ENCODE results near the gene CARHSP1.
"Not testable (repeated sequence)": the region's sequence is repeated elsewhere in the genome, so short reads cannot be mapped to it uniquely, and the experiment has no call there.

Gene CARHSP1

GRCh38 chr16:8868416-8869211 lies at the start of gene CARHSP1:
Gene CARHSP1 (minus strand): TSS chr16:8869006. CDS start chr16:8859328, 9,678 bp downstream.
- peak; percentile 90 for DNase-seq

- DNase-seq, result not testable (repeated sequence)
Measured at GRCh38 chr16:8917336-8917735, 48.5 kb upstream of the CARHSP1 start.

- no peak for DNase-seq
Measured at GRCh38 chr16:8916541-8917225, 47.9 kb upstream of the CARHSP1 start.

DNA sequence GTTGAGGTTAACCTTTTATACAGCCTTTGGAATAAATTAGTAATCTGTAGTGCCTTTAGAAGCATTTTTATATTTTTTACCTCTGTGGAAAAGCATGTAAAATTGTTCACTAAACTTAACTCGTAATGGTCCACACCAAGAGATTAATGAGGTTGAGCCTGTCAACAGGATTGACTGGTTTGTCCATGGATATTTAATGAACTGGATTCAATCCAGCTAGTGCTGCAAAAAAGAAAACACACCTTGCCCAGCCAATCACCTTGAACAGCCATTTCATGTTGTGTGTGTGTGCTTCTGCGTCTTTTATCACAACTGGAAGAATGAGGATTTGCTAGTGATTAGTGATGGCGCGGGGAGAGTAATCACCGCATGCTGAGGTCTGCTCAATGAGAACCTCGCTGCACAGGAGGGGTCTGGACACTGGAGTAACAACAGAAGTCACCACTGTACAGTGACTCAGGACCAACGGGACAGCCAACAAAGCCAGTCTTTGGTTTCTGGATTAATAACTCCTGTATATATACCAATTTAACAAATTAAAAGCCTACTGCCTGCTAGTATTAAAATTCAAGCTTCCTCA lies 47.0 kb upstream of the CARHSP1 start:
- no peak for DNase-seq

DNA sequence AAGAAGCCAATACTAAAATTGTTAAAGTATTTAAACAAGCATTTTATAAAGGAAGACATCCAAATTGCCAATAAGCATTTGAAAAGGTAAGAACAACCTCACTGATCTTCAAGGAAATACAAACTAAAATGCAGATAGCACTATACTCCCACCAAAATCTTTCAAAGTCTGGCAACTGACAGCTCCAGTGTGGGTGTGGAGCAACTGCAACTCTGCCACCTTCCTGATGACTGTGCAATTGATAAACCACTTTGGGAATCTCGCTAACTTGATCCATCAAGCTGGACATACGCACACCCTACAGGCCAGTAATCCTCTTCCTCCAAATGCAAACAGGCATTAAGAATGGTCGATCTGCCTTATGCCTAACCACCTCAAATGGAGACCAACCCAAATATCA lies 45.3 kb upstream of the CARHSP1 start:
- no peak for DNase-seq

DNA sequence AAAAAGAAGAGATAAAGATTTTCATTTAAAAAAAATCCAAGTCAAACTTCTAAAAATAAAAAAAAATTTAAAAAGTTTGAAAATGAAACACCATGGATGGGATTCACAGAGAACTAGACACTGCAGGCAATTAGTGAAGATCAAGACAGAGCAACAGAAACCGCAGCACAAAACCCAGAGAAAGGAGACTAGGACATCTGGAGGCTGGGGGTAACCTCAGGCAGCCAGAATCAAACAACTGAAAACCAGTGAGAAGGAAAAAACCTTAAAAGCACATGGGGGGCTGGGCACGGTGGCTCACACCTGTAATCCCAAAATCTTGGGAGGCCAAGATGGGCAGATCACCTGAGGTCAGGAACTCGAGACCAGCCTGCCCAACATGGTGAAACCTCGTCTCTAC lies 44.0 kb upstream of the CARHSP1 start:
- no peak for DNase-seq

- no peak for DNase-seq
Measured at GRCh38 chr16:8910811-8911210, 42.0 kb upstream of the CARHSP1 start.

- DNase-seq, result no peak
Measured at GRCh38 chr16:8908810-8909468, 40.1 kb upstream of the CARHSP1 start.

DNA sequence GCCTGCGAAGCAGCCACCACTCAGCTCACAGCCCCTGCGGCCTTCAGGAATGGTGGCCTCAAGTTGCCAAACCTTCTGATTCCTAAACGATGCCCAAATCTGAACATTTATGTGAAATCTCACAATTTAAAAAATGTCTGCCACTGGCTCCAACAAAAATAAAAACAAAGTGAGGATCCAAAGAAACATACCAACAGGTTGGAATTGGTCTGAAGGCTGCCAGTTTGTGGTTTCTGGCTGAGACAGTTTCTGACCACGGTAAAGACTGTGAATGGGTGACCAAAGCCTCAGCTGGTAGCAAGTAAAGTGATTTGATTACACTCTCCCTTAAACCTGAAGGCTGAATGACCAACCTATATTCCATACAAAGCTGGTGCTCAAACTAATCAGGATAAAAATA lies 38.3 kb upstream of the CARHSP1 start:
- DNase-seq, result no peak

- DNase-seq, result no peak
Measured at GRCh38 chr16:8905795-8906591, 37.2 kb upstream of the CARHSP1 start.

GRCh38 chr16:8905168-8905762 lies 36.5 kb upstream of the CARHSP1 start:
- DNase-seq, result no peak

GRCh38 chr16:8904018-8904430 lies 35.2 kb upstream of the CARHSP1 start:
- no peak for DNase-seq

DNA sequence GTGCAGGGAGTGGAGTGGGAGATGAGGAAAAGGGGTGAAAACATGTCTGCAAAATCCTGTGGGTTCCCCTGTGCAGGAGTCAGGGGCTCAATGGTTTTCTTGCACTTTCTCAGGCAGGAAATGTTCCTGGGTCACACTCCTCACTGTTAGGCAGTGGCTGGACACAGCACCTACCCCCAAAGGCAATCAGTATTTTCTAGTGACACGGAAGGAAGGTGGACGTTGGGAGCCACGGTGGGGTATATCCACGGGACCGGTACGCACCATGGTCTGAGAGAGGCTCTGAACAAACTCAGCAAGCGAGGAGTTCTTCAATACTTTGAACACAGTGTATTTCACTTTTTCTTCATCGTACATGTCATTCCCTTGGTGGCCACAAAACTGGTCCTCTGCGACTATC lies 34.2 kb upstream of the CARHSP1 start:
- no peak for DNase-seq

GRCh38 chr16:8901320-8901861 lies 32.6 kb upstream of the CARHSP1 start:
- no peak for DNase-seq

- DNase-seq, result no peak
Measured at GRCh38 chr16:8900343-8900742, 31.5 kb upstream of the CARHSP1 start.

DNA sequence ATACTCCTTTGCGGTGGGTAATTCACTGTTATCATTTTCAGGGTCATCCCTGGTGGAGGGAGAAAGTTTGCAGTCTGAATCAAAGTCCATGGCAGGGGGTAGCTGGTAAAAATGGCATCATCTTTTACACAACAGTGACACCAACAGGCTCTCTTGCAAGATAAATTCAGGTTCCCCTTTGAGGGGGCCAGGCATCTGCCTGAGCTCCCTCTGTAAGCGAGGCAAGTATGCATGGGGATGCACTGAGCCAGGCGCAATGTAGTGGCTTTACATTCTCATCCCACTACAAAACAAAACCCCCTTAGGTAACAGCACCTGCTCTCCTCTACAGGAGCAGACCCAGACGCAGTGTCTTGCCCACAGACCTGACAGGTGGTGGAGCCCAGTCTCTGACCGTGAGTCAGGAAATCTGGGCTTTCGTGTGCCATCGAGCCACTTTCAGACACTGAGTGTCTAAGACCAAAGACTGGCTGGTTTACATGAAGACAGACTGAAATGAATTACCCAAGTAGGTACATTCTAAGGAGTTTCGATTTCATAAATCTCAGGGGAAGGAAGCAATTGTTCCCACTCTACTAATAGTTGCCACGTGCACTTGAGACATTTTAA lies 31.0 kb upstream of the CARHSP1 start:
- DNase-seq, result no peak

DNA sequence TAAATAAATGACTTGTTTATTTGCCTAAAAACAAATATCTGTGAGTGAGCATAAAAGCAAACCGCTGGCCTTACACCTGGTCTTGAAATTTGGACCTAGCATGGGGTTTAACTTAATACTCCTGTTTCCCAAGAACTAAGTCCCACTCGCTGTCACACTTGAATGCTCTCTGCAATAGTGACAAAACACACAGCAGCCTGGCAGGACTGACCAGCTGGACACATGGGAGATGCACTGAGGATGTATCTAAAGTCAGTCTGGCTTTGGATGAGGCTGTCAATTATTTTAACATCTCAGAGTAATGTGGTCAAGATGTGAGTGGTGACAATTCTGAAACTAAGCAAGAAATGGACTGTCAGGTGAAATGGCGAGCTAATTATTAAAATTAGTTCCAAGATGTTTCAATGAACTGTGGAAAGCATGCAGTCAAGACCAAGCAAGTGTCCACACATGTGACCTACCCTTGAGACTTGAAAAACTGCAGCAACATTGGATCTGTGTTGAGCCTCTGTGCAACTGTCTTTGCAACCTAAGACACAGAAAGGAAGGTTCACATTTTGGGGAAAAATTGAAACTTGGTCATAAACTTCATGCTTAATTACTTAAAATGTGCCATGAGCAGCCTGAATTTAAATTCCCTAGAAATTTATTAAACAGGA lies 30.0 kb upstream of the CARHSP1 start:
- DNase-seq, result no peak

DNA sequence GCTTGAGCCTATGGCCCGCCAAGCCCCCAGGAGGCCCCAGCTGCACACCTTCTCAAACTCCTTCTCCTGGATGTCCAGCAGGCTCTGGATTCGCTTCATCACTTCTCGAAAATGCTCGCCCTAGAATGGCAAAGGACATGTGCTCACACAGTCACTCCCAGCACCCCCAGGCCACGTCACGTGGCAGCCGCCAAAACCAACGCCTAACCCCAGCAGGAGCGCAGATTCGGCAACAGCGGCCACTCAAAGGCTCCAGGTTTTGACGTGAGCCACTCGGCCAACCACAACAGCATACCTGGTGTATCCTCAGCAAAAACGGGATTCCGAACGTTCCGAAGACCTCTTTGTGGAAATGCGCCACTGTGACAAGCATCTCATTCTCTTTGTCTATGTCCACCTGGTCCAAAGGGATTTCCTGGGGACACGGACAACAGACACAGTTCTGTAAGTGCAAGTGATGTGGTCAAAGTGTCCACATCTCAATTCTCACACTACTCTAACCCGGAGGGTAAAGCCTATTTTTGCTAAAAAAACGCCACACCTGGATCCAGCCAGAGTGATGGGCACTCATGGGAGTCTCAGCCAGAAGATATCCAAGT lies 26.0 kb upstream of the CARHSP1 start:
- peak; percentile 31 for DNase-seq

DNA sequence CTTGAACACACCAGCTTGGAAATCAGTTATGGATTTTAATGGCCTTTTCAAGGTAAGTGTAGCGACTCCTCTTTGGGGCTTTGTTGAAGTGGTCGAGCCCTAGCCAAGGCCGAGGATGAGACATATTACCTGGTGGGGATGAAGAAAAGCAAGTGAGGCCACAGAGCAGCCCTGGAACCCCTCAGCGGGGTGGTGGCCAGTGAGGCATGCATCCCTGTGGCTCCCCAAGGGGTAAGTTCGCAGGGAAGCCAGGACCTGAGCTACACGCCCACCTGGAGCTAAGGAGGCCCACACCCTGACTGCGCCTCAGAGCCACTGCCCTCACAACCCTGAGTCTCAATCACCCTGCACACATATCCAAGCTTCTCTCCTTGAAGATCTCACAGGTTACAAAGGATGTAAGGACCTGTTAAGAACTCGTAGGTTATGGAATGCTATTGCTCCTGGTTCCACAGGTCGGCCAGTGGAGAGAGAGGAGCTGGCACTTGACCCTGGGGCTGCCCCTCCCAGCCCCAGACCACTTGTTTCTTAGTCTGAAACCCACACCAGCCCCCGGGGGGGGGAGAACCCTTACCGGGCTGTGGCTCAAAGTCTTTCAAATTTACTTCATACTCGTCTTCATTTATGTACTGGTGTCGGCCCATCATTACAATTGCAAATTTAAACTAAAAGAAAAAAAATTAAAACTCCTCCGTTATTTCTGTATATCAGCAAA lies 25.3 kb upstream of the CARHSP1 start:
- peak; percentile 51 for DNase-seq

GRCh38 chr16:8893426-8893825 lies 24.6 kb upstream of the CARHSP1 start:
- peak; percentile 43 for DNase-seq

Measured in activated effector memory CD4-positive, alpha-beta T cell treated with anti-CD3 and anti-CD28 coated beads, Interleukin-2, amount 50 U/mL, for 16 hours (primary cell).